ENCODE measurements around the gene NANOS3. TPM values are rescaled to one million over a fixed set of nuclear protein-coding genes. Genes with fewer than 3 reads are reported as not detected.

NANOS3 gene
- total and polyA plus RNA-seq, 10 of the 15 experiments (the other 5 are each of a cell fraction or from before 2014, with no cell fraction given) = 0.31 to 1.7 (median 0.81) TPM

- TF ChIP-seq CEBPZ (IDR thresholded peaks at IDR 0.05; ENCODE audit: low read depth, low read length) (no peak), TAF1 (IDR thresholded peaks at IDR 0.05; ENCODE audit: borderline replicate concordance, low read depth, low read length) (no peak), ATF7 (IDR thresholded peaks at IDR 0.05; ENCODE audit: low read depth) (no peak), ZNF622 (IDR thresholded peaks at IDR 0.05) (no peak), SIX5 (IDR thresholded peaks at IDR 0.05; ENCODE audit: low read depth, low read length, severe bottlenecking) (no peak), POLR2A (IDR thresholded peaks at IDR 0.05; ENCODE audit: low read depth, low read length) (peak; percentile 69), PRDM15 (CRISPR knock-in tag; IDR thresholded peaks at IDR 0.05) (no peak), ETV6 (conservative IDR thresholded peaks at IDR 0.05 in 1 of 2, IDR thresholded peaks at IDR 0.05 in 1 of 2; ENCODE audit: borderline replicate concordance in 1 of 2, low read depth in 1 of 2) (no peak), RB1 (IDR thresholded peaks at IDR 0.05; ENCODE audit: borderline replicate concordance) (peak; percentile 61; the same call in 1 of the 2 replicates), IRF3 (IDR thresholded peaks at IDR 0.05) (peak; percentile 80), MLLT1 (IDR thresholded peaks at IDR 0.05) (no peak), IRF4 (IDR thresholded peaks at IDR 0.05; ENCODE audit: low read depth, low read length) (no peak), NBN (IDR thresholded peaks at IDR 0.05) (no peak), PBX3 (IDR thresholded peaks at IDR 0.05; ENCODE audit: insufficient replicate concordance, low read depth, low read length) (peak; percentile 97), BACH1 (IDR thresholded peaks at IDR 0.05; ENCODE audit: borderline replicate concordance) (peak; percentile 84), MTA2 (IDR thresholded peaks at IDR 0.05; ENCODE audit: low read depth) (no peak), POLR2AphosphoS5 (IDR thresholded peaks at IDR 0.05; ENCODE audit: low read length) (no peak; the same call in 1 of the 2 replicates), JUND (IDR thresholded peaks at IDR 0.05; ENCODE audit: low read depth, low read length) (no peak)
Measured at GRCh38 chr19:13833330-13834243, 43.3 kb upstream of the NANOS3 start (continued).
